DMS153 treated with DMSO at 0.1 percent for 48 hours (cell line): ENCODE measurements around the gene OST4.
"Not testable (repeated sequence)": the region's sequence is repeated elsewhere in the genome, so short reads cannot be mapped to it uniquely, and the experiment has no call there.

Source experiments
- DNase-seq: peaks from one replicate; lab custom pipeline; 2025; ENCODE audit not compliant: unreplicated experiment; lab: John Stamatoyannopoulos, UW

OST4 gene

DNA sequence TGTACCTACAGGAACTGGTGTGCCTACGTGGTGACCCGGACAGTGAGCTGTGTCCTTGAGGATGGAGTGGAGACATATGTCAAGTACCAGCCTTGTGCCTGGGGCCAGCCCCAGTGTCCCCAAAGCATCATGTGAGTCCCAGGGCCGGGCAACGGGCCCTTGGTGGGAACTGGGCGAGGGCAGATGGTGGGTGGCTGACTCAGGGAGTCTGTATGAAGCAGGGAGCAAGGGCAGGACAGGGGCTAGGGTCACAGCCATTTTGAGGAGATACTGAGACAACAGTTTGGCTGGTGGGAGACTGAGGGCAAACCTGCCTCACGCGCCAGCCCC, 8.7 kb upstream of the OST4 start:
- no peak for DNase-seq

DNA sequence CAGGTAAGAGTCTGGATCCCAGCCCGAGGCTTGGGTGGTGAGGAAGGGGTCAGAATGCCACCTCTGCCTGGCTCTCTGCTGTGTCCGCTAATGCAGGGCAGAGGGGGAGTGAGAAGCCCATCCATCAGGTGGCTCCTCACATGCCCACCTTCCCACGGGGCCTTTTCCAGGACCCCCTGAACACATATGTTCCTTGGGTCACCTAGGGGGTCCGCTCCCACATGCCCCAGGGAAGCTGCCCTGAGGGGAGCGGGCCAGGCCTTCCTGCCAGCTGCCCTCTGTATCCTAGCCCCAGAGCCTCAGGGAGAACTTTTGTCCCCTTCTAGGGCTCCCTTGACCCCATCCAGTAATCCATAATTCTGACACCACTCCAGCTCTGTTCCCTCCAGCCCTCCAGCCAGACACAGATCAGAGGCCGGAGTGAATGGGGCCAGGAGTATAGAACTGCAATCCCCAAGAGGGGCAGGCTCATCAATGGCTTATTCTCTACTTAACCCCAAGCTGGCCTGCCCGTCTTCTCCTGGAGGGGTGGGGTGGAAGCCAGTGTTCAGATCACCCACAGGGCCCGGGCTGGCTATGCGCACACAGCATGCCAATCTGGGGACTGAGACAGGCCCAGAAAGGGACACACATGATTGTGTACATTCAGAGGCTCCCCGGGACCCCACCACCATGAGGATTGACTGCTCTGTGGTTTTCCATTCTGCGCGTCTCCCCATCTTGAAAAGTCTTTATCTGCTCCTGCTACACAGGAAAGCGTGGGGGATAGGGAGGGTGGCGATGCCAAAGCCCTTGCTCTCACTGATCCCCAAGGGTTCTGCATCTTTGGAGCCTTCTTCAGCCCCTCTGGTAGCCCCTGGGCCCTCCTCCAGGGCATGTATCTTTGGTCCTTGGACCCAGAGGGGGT, 8.0 kb upstream of the OST4 start:
- no peak for DNase-seq

DNA sequence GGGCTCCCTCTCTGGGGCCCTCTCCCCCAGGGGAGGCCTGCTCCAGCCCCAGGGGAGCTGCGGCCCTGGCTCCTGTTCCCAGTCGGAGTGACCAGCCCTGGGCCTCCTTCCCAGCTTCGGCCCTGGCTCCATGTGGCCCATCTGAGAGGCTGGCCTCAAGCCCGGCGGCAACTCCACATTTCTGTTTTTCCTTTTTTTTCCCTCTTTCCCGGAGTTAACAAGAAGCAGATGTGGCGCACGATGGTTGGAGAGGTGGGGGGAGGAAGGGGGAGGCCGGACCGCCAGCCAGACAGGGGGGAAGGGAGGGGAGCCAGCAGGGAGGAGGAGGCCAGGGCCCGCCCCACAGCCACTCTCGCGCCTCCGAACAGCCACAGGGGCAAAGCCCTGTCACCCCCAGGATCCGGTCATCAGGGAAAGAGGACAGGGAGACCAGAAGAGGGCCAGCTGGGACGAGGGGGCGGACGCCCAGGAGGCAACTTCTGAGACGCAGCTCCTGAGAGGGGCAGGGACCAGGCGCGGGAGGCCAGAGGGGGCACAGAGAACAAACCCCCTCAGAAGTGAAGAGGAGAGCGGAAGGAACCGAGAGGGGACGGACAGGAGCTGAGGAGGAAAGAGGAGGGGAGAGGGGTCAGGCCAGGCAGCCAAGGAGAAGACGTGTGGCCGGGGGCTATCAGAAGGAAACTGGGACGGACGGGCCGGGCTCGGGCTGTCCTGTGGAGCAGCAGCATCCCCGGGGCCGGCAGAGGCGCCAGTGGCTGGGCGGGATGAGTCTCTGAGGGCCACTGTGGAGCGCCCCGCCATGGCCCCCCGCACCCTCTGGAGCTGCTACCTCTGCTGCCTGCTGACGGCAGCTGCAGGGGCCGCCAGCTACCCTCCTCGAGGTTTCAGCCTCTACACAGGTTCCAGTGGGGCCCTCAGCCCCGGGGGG, 7.1 kb upstream of the OST4 start, which contains the start of gene EMILIN1:
EMILIN1 (plus strand) TSS at position 349 of the 928 bp plus-strand sequence; CDS start at position 800, 451 bp downstream.
- DNase-seq, result no peak

DNA sequence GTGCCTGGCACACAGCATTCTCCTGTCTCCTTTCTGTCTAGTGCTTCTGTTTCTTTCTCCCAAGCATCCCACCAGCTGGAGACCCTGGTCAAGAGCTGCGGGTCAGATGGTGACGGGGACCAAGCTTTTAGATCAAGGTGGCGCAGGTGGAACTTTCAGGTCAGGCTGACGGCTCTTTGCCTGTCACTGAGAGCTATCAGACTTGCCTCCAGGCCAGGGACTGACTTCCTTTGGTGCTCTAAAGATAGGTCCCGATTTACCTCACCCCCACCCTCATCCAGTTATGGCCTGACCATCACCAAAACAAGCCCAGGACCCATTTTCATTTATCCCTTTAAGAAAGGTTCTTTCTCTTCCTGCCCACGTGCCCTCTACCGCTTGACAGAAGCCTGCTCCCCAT, 5.8 kb upstream of the OST4 start:
- no peak for DNase-seq

DNA sequence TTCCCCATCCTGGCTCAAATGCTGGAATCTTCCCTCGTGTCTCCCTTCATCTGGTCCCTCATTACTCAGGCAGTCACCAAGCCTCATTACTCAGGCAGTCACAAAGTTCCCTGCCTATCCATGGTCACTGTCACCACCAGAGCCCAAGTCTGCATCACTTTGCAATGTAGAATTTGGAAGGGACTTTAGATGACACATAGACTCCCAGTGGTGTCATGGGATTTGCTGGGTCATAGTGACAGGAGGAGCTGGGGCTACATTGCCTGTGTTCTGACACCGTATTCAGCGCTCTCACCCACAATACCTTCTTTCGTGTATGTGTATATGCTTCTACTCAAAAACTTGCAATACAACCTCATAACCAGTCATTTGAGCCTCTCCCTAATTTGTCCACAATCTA, 4.9 kb upstream of the OST4 start:
- DNase-seq, result no peak

DNA sequence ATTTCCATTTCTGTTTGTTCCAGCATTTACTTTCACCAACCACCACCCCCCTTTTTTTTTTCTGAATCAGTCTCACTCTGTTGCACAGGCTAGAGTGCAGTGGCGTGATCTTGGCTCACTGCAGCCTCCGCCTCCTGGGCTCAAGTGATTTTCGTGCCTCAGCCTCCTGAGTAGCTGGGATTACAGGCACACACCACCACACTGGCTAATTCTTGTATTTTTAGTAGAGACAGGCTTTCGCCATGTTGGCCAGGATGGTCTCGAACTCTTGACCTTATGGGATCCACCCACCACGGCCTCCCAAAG, 4.1 kb upstream of the OST4 start:
- not testable (repeated sequence) for DNase-seq

DNA sequence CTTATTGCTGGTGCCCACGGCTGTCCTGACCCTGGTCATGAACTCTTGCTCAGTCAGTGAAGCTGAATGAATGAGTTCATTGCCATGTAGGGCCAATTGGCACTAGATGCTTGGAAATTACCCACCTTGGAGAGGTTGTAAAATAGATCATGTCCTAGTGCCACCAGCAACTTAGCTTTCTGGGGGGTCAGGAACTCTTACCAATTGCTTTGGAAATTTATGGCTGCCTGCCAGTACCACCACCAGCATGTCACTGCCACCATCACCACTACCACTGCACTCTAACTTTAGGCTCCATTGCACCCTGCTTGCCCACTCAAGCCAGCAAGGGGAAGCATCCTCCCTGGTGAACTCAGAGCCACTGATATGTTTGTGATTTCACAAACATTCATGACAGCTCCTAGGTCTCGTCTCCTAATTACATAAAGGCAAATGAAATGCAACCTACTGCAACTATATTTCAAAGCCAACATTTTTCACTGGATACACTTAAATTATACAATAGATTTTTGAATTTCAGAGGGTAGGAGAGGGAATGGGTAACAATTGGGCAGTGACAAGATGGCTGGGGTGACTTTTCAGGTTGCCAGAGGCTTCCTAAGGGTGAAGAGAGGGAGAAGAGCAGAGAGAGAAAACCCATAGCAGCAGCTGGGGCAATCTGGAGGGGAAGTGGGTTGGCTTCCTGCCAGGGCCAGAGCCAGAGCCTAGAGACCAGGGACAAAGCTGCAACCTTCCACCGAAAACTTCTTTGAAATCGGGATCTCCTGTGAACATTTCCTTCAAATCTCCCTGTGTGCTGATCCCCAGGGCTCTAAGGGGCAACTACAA, 3.5 kb upstream of the OST4 start:
- DNase-seq, result no peak

DNA sequence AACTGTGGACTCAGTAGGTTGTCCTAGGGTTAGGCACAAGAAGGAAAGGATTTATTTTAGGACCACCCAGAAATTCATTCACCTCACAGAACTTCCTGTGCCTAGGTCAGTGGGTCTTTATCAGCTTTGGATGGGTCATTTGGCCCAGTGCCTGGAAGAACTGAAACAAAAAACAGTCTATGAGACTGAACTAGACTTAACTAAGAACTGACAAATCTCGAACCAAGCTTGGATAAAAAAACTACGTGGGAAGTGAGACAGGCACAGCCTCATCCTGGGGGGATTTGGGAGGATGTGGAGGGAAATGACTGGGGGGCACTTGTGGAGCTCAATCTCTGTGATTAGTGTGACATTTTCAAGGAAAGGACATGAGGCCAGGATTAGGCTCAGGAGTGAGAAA, 2.3 kb upstream of the OST4 start:
- no peak for DNase-seq

DNA sequence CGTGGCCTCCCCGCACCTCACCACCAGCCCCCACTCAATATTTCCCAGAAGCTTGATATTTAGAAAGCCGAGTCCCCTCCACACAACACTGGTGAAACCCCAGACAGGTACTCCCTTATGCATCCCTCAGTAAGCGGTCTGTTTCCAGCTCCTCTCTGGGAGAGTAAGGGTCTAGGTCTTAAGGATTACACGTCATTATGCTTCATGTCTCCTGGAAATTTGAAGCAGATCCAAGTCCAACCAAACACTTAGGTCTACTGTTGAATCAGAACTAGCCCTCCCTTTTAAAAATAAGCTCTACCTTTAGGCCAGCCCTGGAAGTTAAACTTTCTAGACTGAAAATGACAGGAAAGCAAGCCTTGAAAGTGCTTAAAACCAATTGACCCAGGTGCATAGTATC, 1.5 kb upstream of the OST4 start:
- no peak for DNase-seq

DNA sequence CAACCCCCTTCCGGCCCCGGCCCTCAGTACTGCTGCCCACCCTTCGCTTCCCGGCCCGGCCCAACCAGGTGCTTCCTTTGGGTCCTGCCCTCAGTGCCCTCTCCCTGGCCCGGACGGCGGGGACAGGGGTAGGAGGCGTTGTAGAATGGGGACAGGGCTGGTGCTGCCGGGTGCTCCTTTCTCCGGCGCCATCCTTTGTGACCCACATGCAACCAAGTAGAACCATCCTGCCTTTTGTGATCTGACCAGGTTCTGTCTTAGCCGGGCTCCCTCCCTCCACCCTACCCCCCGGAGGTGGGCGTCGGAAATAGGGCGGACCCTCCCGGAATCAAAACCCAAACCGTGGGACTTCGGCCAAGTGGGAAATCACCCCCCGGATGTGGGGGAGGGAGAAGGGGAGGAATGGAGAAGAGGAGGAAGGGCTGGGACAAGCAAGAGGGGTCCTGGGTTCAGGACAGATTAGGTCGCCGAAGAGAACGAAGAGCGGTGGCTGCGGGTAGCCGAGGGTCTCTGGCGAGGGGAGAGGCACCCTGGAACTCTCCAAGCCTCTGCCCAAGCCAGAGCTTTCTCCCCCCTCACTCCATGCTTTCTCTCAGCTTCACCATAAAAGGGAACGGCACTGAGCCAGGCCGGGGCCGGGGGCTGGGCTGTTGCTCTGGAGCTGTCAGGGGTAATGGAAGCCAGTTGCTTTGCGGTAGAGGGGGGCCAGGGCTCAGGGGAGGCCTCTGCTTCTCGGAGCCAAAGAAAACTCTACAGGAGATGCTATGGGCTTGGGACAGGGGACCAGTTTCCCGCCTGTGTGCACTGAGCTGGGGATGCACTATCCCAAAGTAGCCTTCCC, 756 bp upstream of the OST4 start:
- no peak for DNase-seq

DNA sequence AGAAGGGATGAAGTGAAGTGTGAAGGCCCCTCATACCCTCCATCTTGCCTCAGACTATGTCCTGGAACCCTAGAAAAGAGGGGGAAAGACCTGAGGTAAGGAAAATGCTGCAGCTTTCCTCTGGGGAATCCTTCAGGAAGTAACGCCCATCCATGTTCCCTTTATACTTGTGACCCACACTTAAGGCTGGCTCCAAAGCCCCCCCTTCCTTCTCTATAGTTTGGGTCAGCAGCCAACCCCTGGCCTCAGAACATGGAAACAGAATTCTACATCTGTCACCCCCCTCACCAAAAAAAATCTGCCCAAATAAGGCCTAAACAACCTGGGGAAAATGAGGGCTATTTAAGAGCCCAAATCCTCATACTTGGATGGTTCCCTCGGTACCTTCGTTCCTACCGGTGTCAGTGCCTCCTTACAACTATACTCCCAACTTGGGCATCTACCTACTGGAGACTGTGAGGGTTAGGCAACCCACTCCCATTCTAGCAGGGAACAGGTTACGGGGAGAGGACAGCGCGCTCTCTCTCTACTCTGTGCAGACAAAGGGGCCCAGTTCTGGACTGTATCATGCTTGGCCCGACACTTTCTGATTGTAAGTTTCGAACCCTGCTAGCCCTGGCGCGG, 689 bp downstream of the OST4 start:
- no peak for DNase-seq

DNA sequence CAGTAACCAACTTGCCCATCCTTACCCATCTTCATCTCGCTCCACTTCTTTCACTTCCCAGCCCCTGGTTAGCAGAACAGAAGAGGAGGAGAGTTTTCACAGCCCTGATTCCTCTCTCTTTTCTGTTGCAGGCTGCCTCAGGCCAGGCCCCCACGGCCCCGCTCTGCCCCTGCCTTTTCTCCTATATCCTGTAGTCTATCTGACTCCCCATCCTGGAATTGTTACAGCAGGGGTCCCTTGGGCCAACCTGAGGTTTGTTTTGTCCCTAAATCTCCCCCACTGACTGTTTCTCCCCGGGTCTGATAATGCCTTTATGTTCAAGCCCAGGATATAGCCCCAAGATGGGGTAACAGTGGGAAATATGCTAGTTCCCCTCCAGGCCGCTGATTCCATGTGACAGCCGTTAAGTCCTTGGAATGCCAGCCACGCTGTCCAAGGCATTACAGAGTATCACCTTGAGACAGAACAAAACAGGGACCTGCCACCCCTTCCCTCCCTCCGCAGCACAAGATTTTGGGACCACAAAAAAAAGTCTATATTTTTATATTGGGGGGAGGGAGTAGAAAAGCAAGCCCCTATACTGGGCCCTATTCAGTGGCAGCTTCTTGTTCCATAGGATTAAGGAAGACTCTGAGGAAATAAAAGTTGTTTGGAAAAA, 1.4 kb downstream of the OST4 start:
- no peak for DNase-seq

DNA sequence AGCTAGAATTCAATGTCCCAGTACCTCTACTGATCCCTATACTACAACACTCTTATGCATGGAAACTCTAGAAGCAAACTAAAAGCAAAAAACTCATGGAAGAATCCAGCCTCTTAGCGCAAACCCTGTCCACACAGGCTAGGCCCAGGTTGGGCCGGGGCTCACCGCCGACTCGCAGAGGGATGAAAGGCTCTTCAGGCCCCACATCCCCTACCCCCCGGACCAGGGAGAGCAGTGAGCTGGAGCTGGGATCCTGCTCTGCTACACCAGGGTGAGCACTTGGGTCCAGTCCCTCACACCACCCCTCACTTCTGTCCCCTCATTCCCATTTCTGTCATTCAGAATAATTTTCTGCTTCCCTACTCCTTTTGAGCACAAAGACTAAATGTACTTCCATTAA, 2.0 kb downstream of the OST4 start:
- DNase-seq, result no peak

DNA sequence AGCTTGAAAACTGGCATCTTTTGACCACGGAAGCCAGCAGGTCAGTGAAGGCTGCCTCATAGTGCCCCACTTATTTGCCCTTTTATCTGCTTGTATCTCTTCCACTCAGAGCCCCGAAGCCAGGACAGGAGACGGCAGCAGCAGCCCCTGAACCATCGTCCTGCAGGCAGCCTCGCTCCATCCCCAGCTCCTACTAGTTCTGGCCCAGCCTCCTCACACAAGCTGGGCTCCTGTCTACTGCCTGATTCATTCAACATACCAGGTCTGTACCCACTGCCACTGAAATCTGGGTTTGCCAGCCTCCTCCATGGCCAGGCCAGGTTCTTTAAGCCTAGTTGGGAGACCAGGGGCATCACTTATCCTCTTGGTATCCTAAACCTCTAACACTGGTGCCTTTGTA, 4.1 kb downstream of the OST4 start:
- DNase-seq, result no peak

DNA sequence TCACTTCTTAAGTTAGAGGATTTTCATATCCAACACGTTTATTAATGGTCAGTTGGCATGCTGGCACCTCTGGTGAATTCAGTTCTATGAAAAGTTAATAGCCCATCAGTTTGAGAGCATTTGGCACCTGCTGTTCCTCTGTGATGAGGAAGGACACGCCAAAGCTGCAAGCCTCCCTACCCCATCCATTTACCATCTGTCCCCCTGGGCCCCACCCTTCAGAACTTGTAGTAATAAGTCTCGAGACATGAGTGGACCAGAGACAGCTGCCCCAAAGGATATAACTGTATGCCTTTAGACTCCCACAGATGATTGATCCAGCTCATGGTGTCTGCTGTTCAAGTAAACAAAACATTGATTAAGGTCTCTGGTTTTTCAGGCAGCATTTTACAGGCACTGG, 6.3 kb downstream of the OST4 start:
- DNase-seq, result no peak

DNA sequence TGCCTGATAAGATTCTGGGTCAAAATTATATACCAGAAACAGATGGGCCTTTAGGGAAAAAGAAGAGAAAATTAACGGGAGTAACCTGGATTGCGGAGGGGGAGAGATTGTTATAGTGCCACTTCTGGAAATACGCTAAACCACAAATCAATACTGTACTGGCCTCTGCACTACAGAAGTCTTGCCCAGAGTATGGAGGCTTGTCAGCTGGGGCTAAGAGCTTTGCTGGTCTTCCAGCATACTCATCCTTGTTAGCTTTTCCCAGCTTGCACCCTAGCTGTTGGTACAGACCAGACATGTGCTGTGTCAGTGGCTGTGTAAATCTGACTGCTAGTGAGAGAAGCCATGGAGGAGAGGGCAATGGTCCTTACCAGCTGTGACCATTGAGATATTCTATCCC, 11.1 kb downstream of the OST4 start:
- no peak for DNase-seq

DNA sequence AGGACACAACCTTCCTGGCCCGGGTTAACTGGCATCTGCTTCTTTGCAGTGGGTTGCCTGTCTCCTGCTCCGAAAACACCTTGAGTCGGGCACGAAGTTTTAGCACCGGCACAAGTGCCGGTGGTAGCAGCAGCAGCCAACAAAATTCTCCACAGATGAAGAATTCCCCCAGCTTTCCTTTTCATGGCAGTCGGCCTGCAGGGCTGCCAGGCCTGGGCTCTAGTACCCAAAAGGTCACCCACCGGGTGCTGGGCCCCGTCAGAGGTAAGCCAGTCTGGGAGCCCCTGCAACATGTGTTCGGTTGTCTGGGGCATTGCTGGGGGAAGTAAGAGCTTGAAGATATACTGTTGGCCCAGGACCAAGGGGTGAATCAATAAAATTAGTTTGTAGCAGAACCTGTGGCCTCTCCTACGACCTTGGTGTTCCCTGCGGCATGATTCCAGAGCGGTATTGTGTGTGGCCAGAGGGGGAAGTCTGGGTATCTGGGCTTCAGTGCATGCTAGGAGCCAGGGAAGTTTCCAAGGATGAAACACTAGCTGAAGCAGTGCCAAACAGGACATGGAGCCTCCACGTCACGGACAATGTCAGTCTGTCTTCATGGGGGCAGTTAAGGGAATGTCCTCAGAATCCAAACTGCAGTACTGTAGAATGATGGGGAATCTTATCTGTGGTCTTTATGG, 12.2 kb downstream of the OST4 start:
- no peak for DNase-seq

DNA sequence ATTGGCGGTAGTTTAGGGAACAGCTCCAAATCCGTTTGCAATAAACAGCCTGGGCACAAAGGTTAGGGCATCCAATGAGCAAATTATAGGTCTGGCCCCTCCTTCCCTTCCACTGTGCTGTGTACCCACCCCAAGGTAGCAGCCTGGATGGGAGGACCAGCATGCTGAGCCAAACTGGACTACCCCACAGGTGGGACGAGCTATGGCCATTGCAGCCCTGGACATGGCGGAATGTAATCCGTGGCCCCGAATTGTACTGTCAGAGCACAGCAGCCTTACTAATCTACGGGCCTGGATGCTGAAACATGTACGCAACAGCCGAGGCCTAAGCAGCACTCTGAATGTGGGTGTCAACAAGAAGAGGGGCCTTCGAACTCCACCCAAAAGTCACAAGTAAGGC, 13.2 kb downstream of the OST4 start:
- no peak for DNase-seq

DNA sequence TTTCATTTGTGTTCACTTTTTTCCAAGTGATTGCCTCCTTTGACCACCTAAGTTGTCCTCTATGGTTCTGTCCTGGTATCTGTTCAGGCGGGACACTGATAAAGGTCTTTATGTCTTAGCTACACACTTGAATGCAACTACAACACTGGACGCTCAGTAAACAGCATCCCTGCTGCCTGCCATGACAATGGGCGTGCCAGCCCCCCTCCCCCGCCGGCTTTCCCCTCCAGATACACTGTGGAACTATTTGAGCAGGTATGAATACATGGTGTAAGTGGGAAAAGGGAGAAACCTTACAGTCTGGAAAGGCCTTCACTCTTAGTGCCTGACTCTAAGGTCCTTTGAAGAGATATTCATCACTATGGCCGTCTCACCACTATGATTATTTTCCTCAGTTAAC, 14.3 kb downstream of the OST4 start:
- no peak for DNase-seq
